UCSD-AML1 (cell line): Measurements from ENCODE around the gene TPK1.
A peak's percentile ranks its signal among the peaks of the same experiment; 100 is the strongest.

Source experiments
- DNase-seq: peaks from one replicate; lab custom pipeline; 2025; ENCODE audit not compliant: unreplicated experiment; lab: John Stamatoyannopoulos, UW

The TPK1 gene

GRCh38 chr7:144534655-144535395, 301.0 kb downstream of the TPK1 start:
- DNase-seq, result no peak

DNA sequence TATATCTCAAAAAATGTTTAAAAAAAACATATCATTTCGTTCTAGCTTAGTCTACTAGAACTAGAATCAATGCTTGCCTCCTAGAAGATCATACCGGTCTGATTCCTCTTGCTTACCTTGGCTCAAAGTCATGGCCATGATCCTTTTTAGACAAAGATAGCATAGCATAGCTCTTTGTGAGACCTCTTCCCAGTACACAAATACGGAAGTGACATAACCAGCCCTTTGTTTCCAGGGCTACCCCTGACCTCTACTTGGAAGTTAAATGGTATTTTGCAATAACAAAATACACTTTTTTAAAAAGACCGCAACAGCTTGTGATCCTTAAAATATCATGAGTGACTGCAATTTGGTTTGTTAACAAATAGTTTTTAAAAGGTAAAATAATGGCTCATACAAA, 301.7 kb downstream of the TPK1 start:
- no peak for DNase-seq

DNA sequence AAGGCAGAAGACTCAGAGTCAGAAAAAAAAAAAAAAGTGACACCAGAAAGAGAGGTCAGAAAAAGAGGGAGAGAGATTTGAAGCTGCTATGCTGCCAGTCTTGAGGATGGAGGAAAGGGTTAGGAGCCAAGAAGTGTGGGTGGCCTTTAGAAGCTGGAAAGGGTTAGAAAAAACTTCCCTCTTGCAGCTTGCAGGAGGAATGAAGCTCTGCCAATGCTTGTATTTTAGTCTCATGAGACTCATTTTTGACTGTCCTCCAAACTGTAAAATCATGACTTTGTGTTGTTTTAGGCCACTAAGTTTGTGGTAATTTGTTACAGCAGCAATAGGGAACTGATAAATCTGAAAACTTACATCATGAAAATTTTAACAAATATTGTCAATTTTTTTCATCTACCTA, 304.7 kb downstream of the TPK1 start:
- no peak for DNase-seq

DNA sequence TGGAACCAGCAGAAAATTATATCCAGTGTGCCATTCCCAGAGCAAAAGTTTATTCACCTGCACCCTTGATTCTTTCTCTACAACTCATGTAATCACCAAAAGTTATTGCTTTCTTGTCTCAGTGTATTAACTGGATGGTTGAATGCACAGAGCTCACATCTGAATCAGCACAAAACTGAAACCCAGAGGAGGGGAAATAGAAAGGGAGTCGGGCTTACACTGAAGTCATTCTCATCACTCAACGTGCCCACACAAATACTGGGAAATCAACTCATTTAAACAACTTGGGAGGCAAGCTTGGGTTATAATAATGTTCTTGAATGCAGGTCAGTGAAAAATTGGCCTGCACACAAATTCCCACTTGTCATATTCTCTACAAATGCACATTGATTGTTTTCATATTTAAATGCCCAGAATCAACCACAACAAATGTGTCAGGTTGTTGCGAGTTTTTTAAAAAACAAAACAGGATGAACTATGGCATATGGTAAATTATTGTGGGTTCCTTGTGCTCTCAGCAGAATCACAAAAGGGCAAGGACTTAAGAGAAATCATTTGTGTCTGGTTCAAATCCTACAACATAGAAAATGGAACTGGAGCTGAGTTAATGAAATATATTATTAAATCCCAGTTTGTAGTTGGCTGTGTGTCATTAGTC, 306.5 kb downstream of the TPK1 start:
- no peak for DNase-seq

- DNase-seq, result no peak
Observed at GRCh38 chr7:144528536-144529045, 307.3 kb downstream of the TPK1 start.

DNA sequence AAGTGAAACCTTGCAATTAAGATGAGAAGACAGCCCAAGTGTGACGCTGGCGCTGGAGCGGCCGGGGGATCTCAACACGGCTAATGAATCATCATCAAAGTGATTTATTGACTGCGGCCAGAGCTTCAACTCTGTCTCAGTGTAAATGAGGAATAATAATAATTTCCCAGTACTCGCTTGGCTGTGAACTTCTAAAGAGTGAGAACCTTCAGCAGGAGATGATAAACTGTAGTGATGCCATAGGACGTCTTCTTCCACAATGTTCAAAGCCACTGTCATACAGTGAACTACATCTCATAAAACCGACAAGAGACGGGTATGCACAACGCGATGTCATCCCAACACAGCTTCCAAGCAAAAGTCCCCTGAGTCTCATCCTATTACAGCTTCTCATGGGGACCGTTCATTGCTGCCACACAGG, 308.8 kb downstream of the TPK1 start:
- DNase-seq, result no peak

- DNase-seq, result no peak
Observed at GRCh38 chr7:144525956-144526355, 309.9 kb downstream of the TPK1 start.

DNA sequence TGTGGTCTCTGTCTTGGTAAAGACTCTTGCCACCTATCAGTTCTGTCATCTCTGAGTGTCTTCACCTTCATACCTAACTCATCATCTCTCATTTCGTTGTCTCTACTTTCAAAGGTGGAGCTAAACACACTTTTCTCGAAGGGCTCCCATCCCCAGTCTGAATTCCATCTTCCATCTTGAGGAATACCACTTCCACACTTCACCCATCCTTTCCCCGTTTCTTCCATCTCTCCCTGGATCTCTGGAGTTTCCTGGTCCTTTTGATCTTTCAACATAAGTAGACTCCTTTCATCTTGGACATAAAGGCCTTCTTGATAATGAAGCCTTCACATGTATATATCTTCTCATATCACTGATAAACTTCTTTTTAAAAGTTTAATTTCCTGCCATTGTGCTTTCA, 311.6 kb downstream of the TPK1 start:
- no peak for DNase-seq

GRCh38 chr7:144523621-144524020, 312.2 kb downstream of the TPK1 start:
- no peak for DNase-seq

DNA sequence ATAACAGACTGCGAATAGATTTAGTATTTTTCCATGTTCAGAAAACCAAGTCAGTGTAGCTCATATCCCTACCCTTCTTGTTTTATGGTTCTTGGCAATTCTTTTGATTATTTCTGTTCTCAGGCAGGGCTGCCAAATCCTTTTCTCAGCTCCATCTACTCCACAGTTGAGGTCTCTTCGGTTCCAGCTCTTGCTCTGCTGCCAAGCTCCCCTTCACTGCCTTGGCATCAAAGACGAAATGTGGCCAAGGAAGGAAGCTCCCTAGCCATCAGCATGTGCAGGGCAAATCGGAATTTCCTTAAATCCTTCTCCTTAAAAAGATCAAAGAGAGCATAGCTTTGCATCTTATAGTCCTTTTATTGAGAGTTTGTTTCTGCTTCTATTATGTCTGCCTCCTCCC, 315.9 kb downstream of the TPK1 start:
- DNase-seq, result no peak

DNA sequence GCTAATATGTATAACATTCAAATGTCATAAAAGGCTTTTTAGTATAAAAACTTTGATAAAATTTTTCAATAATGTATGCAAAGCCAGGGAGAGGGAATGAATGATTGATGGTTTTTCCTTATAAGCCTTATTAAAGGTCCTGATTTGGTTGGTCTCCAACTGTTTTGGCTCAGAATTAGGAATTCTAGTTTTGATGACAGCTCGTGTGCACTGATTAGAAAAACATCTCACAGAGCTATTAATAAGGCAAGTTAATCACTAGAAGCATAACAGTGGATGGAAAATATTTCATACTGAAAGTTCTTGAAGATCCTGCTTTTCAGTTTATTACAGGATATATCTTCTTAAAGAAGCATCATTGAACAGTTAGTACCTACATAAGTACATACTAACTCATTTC, 317.5 kb downstream of the TPK1 start:
- DNase-seq, result no peak

DNA sequence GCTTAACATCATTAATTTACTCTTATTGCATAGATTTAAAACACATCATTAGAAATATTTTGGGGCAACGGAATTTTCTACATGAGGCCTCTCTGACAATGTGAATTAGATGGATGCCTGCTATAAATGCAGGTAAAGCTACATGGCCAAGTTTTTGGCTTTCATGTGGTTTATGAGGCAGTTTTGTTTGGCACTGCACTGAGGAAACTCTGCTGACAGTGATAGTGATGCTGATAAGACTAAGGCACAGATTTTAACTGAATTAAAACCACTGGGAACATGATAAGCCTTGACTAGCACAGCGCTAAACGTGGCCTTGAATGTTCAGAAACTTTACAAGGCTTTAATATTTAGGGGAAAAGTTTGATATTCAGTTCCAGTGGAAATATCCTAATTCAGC, 318.1 kb downstream of the TPK1 start:
- no peak for DNase-seq

GRCh38 chr7:144516729-144517525, 318.9 kb downstream of the TPK1 start:
- no peak for DNase-seq

GRCh38 chr7:144513334-144513733, 322.5 kb downstream of the TPK1 start:
- peak; percentile 6 for DNase-seq

DNA sequence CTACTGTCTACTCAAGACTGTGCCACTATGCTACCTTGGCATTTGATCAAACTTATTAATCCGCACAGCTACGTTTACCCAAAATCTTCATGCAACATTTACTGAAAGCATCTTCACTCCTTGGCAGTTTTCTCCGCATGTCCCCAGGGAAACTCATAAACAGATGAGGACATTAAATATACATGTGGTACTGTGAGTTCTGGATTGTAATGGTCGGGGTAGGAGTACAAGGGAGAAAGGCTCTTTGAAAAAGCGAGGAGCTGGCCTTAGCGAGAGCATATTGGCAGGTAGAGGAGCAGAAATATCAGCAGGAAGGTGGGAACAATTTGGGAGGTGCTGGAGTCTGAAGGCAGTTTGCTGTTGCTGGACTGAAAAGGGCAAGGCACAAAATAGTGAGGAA, 325.2 kb downstream of the TPK1 start:
- no peak for DNase-seq

DNA sequence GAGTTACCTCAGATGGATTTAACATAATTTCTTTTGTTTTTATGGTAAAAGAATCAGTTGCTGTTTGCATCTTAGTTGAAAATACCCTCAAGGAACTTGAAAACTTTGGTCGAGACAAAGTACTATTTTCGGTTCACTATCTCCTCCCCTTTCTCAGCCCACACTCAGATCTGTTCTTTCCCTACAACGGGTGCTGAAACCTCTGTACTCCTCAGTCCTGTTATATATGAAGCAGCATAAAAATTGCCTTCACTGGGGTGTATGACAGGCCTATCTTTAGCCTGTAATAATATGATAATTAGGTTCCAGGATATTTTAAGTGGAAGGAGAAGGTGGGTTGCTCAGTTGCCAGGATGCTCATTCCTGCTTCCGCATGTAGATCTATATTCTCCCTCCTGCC, 327.2 kb downstream of the TPK1 start:
- DNase-seq, result no peak

DNA sequence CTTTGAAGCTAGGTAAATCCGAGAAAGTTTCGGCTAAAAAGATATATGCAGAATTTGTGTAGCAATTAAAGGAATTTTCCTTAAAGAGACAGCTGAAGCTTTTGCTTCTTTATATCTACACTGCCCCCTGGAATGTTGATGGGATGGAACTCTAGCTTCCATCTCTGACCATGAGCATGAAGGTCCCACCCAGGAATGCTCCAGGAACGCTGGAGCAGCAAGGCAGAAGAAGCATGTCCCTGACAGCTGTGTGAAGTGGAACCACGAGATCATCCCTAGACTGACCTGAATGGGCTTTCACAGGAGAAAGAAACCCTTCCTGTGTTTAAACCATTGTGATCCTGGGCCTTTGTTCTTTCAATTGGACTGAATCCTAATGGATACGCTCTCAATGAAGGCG, 332.6 kb downstream of the TPK1 start:
- DNase-seq, result no peak

DNA sequence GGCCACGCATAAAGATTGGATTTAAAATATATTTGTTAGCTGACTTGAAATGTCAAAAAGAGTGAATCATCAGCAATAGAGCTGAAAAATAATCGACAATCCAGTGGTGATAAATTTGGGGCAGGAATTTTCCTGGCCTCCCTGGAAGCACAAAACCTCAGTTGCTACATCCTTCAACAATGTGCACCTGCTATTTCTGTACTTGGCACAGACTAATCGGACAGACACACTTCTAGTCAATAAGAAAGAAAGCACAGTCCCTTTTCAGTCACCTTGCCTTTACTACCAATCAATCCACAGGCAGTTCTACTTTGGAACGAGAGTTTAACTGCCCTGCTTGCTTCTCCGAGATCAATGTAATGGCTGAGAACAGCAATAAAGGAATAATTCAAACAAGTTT, 335.6 kb downstream of the TPK1 start:
- DNase-seq, result no peak

DNA sequence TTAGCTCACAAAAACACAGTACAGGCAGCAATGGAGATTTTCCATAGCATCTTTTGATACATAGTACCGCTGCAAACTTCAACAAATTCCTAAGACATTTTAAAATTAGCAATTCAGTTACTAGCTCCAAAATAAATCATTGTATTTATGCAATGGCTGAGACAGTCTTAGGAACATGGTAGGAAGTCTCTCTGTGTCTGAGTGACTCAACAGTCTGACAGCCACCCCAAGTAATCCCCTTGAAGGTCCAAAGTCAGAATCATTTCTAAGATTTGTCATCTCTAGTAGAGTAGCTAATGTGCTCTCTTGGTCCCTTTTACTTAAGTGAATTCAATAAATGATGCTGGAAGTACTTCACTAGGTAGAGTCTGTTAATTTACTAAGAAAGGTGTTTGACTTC, 338.6 kb downstream of the TPK1 start:
- no peak for DNase-seq

DNA sequence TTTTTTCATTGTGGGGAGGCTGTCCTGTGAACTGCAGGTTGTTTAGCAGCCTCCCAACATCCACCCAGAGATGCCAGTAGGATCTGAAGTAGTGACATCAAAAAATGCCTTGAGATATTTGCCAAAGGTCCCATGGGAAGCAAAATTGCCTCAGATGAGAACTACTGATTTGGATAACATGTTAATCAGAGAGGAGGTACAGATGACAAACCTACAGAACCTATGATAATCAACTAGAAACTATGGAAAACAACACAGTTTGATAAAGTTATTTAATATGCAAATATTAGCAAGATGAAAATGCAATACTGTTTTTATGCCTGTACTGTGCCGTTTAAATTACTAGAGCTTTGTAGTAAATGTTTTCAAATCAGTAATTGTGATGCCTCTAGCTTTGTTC, 341.5 kb downstream of the TPK1 start:
- no peak for DNase-seq

GRCh38 chr7:144489504-144489903, 346.3 kb downstream of the TPK1 start:
- DNase-seq, result no peak

DNA sequence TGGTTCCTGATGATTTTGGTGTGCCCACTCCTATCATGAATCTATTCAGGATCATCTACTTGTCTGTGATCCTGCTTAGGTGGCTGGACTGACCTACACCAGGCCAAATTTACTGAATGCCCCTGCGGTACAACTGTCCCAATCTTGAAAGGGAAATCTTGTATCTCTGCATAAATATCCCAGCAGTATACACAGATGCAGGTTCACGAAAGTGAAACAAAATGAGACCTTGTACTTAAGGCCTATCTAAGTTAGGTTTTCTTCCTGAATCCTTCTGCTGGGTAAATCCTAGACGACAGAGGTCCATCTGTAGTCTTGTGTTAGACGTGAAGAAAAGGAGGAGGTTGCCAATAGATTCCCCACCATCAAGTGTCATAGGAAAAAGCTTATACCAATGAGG, 346.9 kb downstream of the TPK1 start:
- no peak for DNase-seq
